Glutamatergic neuron (in vitro differentiated cells): ENCODE measurements around the gene TRAPPC13. TPM values are rescaled to one million over a fixed set of nuclear protein-coding genes. Genes with fewer than 3 reads are reported as not detected.

Experiments
- DNase-seq: peaks from one replicate; pipeline ENCODE4 v3.0.0; 2022
- H3K27ac Mint-ChIP-seq: one replicate; pipeline ENCODE4 v1.8.0; 2020; ENCODE audit warnings: mild to moderate bottlenecking, mixed read lengths, inconsistent platforms; ENCODE audit not compliant: unreplicated experiment
- H3K27me3 Mint-ChIP-seq: one replicate; pipeline ENCODE4 v1.8.0; 2020; ENCODE audit warnings: mild to moderate bottlenecking, moderate library complexity, mixed read lengths, inconsistent platforms; ENCODE audit not compliant: unreplicated experiment
- H3K36me3 Mint-ChIP-seq: one replicate; pipeline ENCODE4 v1.8.0; 2020; ENCODE audit warnings: mild to moderate bottlenecking, mixed read lengths, inconsistent platforms; ENCODE audit not compliant: unreplicated experiment
- H3K4me1 Mint-ChIP-seq: one replicate; pipeline ENCODE4 v1.8.0; 2020; ENCODE audit warnings: mild to moderate bottlenecking, low read depth, mixed read lengths, inconsistent platforms; ENCODE audit not compliant: unreplicated experiment
- H3K4me3 Mint-ChIP-seq: one replicate; pipeline ENCODE4 v1.8.0; 2020; ENCODE audit warnings: mild to moderate bottlenecking, mixed read lengths, inconsistent platforms; ENCODE audit not compliant: unreplicated experiment
- H3K9me3 Mint-ChIP-seq: one replicate; pipeline ENCODE4 v1.8.0; 2020; ENCODE audit warnings: mild to moderate bottlenecking, moderate library complexity, mixed read lengths, inconsistent platforms; ENCODE audit not compliant: unreplicated experiment
- CTCF ChIP-seq: fragments of 200-600 bp; sonication (generic); IDR thresholded peaks from one replicate; pipeline ENCODE4 v1.5.0; 2021; ENCODE audit not compliant: partially characterized antibody, unreplicated experiment
- total RNA-seq: library from RNA; stranded (reverse); fragmentation: NEBNext Ultra II Directional; extraction: Animal tissue kit (Norgen Biotek cat#: 25700); gene quantifications from one replicate; pipeline ENCODE4 v1.2.1, GENCODE V29; 2021; ENCODE audit not compliant: unreplicated experiment

TRAPPC13 gene
- total RNA-seq, 1 donor from 2014 or later: 22.4 TPM

- H3K27ac Mint-ChIP-seq: no peak overlapping the region
- no peak for DNase-seq
Measured at GRCh38 chr5:65695896-65696295, 71.1 kb downstream of the TRAPPC13 start.

DNA sequence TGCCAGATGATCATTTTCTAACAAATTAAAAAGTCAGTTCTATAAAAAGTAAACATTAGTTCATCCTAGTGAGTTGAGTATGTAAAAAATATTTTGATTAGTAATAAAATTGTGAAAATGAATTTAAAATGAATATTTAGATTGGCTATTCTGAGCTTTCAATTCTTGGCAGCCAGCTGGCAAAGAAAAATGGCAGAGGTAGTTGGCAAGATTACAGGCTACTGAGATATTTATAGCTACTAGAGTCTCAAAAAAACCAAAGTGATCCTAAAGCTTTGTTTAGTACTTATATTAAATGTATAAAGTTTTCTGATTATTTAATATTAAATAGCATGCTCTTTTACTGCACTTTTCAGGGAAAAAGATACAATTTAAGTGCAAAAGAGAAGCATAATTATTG is 72.1 kb downstream of the TRAPPC13 start:
- no peak for DNase-seq
- Mint-ChIP-seq H3K9me3 (no peaks in the 10 kb centered on the region), H3K4me1 (no peaks in the 10 kb centered on the region), H3K27ac (no peak overlapping the region), H3K36me3 (no peaks in the 10 kb centered on the region), H3K4me3 (no peak overlapping the region), H3K27me3 (no peaks in the 10 kb centered on the region)
- TF ChIP-seq CTCF: no peak

More at GRCh38 chr5:65695896-65696295, 71.1 kb downstream of the TRAPPC13 start:
- no peaks in the 10 kb centered on the region for H3K36me3 Mint-ChIP-seq
- TF ChIP-seq CTCF: no peak
- H3K4me3 Mint-ChIP-seq: no peak overlapping the region
- H3K27me3 Mint-ChIP-seq: no peaks in the 10 kb centered on the region
- H3K4me1 Mint-ChIP-seq: no peaks in the 10 kb centered on the region
- no peaks in the 10 kb centered on the region for H3K9me3 Mint-ChIP-seq

GRCh38 chr5:65699338-65699737 is 74.5 kb downstream of the TRAPPC13 start:
- Mint-ChIP-seq H3K27me3 (no peaks in the 10 kb centered on the region), H3K4me3 (no peak overlapping the region), H3K36me3 (no peaks in the 10 kb centered on the region), H3K9me3 (no peaks in the 10 kb centered on the region), H3K4me1 (no peaks in the 10 kb centered on the region), H3K27ac (no peak overlapping the region)
- no peak for DNase-seq
- TF ChIP-seq CTCF: no peak

DNA sequence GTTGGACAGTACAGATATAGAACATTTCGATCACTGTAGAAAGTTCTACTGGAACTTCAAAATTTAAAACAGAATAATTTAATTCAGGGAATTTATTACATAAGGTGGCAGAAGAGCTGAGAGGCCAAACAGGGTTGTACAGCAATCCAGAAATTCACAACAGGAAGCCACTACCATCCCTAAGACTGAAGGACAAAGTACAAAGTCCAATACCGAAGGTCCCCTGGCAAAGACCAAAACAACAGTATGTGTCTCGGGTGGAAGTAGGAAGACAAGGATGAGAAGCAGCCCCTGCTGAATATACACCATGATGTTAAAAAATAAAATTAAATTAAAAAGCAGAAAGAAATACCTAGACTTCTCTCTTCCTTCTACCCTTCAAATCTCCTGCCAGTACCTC is 77.2 kb downstream of the TRAPPC13 start:
- no peaks in the 10 kb centered on the region for H3K27me3 Mint-ChIP-seq
- no peak for DNase-seq
- no peaks in the 10 kb centered on the region for H3K36me3 Mint-ChIP-seq
- no peak overlapping the region for H3K27ac Mint-ChIP-seq
- no peaks in the 10 kb centered on the region for H3K4me1 Mint-ChIP-seq
- no peaks in the 10 kb centered on the region for H3K9me3 Mint-ChIP-seq
- no peak for TF ChIP-seq CTCF
- H3K4me3 Mint-ChIP-seq: no peak overlapping the region

- no peak overlapping the region for H3K27ac Mint-ChIP-seq
- no peak for DNase-seq
- no peak for TF ChIP-seq CTCF
- no peaks in the 10 kb centered on the region for H3K27me3 Mint-ChIP-seq
- H3K36me3 Mint-ChIP-seq: no peaks in the 10 kb centered on the region
- no peak overlapping the region for H3K4me3 Mint-ChIP-seq
- no peaks in the 10 kb centered on the region for H3K4me1 Mint-ChIP-seq
- H3K9me3 Mint-ChIP-seq: no peaks in the 10 kb centered on the region
Measured at GRCh38 chr5:65704621-65705239, 79.9 kb downstream of the TRAPPC13 start.
